Activated T-cell treated with anti-CD3 and anti-CD28 coated beads, Interleukin-2, amount 50 U/mL, for 72 hours (primary cell): ENCODE data around the gene BTNL8. TPM values are rescaled to one million over a fixed set of nuclear protein-coding genes. Genes with fewer than 3 reads are reported as not detected.

Source experiments
- ATAC-seq, 2 donors: fragments of 150-1000 bp; cut with Tn5 transposase; replicated peaks in 1 of 2; 2 replicates each; pipeline ENCODE4 v1.10.0; 2021; ENCODE audit warnings: moderate library complexity in 2 of 2, mild to moderate bottlenecking in 1 of 2
- DNase-seq, 2 donors: peaks; one replicate each; pipeline ENCODE4 v3.0.0; 2021 to 2022; ENCODE audit warnings: mixed read lengths in 1 of 2
- H3K27ac Mint-ChIP-seq: one replicate; pipeline ENCODE4 v1.8.0; 2022; ENCODE audit warnings: mild to moderate bottlenecking, moderate library complexity, mixed read lengths
- H3K27me3 Mint-ChIP-seq: one replicate; pipeline ENCODE4 v1.8.0; 2022; ENCODE audit warnings: low read depth, mixed read lengths
- H3K36me3 Mint-ChIP-seq, 2 donors: one replicate each; pipeline ENCODE4 v1.8.0; 2022; ENCODE audit warnings: mixed read lengths in 2 of 2, mild to moderate bottlenecking in 1 of 2; ENCODE audit not compliant: insufficient read depth in 2 of 2
- H3K4me1 Mint-ChIP-seq: one replicate; pipeline ENCODE4 v1.8.0; 2022; ENCODE audit warnings: low read depth, mixed read lengths
- H3K4me3 Mint-ChIP-seq, 2 donors: one replicate each; pipeline ENCODE4 v1.8.0; 2022; ENCODE audit warnings: mild to moderate bottlenecking in 2 of 2, mixed read lengths in 2 of 2, moderate library complexity in 2 of 2
- H3K9me3 Mint-ChIP-seq, 2 donors: one replicate each; pipeline ENCODE4 v1.8.0; 2022; ENCODE audit warnings: mixed read lengths in 2 of 2
- total RNA-seq, 2 donors: library from RNA; stranded (reverse); gene quantifications; one replicate each; pipeline ENCODE4 v1.2.3, GENCODE V29; 2022

BTNL8 gene
- total RNA-seq, 2 donors from 2014 or later = 0.74 to 1.2 TPM

DNA sequence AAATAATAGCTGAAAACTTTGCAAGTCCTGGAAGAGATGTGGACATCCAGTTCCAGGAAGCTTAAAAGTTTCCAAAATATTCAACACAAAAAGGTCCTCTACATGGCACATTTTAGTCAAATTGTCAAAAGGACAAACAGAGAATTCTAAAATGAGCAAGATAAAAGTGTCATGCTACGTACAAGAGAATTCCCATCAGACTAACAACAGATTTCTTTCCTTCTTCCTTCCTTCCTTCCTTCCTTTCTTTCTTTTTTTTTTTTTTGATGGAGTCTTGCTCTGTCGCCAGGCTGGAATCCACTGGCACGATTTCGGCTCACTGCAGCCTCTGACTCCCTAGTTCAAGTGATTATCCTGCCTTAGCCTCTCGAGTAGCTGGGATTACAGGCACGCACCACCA, 39.3 kb downstream of the BTNL8 start:
- no peak for ATAC-seq
- Mint-ChIP-seq H3K27ac (no peak overlapping the region), H3K9me3 (peaks cover 5 to 6% of the 10 kb centered on the region in 2 donors), H3K36me3 (peaks cover 0 to 11% of the 10 kb centered on the region in 2 donors), H3K4me3 (no peak overlapping the region), H3K27me3 (peaks cover 38% of the 10 kb centered on the region), H3K4me1 (no peaks in the 10 kb centered on the region)
- DNase-seq = no peak

DNA sequence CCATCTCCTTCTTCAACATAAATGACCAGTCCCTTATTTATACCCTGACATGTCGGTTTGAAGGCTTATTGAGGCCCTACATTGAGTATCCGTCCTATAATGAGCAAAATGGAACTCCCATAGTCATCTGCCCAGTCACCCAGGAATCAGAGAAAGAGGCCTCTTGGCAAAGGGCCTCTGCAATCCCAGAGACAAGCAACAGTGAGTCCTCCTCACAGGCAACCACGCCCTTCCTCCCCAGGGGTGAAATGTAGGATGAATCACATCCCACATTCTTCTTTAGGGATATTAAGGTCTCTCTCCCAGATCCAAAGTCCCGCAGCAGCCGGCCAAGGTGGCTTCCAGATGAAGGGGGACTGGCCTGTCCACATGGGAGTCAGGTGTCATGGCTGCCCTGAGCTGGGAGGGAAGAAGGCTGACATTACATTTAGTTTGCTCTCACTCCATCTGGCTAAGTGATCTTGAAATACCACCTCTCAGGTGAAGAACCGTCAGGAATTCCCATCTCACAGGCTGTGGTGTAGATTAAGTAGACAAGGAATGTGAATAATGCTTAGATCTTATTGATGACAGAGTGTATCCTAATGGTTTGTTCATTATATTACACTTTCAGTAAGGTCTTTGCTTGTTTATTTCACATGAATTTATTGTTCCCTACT, 51.5 kb downstream of the BTNL8 start:
- Mint-ChIP-seq H3K4me1 (no peaks in the 10 kb centered on the region), H3K9me3 (no peaks in the 10 kb centered on the region), H3K4me3 (no peak overlapping the region), H3K27me3 (no peaks in the 10 kb centered on the region), H3K27ac (no peak overlapping the region), H3K36me3 (no peaks in the 10 kb centered on the region)
- no peak for DNase-seq
- ATAC-seq = no peak

GRCh38 chr5:180959661-180960060, 60.7 kb downstream of the BTNL8 start:
- peaks cover 22% of the 10 kb centered on the region for H3K4me1 Mint-ChIP-seq
- no peak for DNase-seq
- H3K27me3 Mint-ChIP-seq = peaks cover 10% of the 10 kb centered on the region
- ATAC-seq = no peak
- no peak overlapping the region for H3K27ac Mint-ChIP-seq
- H3K9me3 Mint-ChIP-seq = peaks cover 0 to 2% of the 10 kb centered on the region in 2 donors
- no peak overlapping the region for H3K4me3 Mint-ChIP-seq
- no peaks in the 10 kb centered on the region for H3K36me3 Mint-ChIP-seq

GRCh38 chr5:180960209-180960608, 61.2 kb downstream of the BTNL8 start:
- Mint-ChIP-seq H3K27me3 (peaks cover 10% of the 10 kb centered on the region), H3K4me1 (peaks cover 22% of the 10 kb centered on the region), H3K36me3 (no peaks in the 10 kb centered on the region), H3K4me3 (no peak overlapping the region), H3K9me3 (peaks cover 0 to 2% of the 10 kb centered on the region in 2 donors), H3K27ac (no peak overlapping the region)
- ATAC-seq (peak in 1 of 2 donors; percentile 46), DNase-seq (no peak)

DNA sequence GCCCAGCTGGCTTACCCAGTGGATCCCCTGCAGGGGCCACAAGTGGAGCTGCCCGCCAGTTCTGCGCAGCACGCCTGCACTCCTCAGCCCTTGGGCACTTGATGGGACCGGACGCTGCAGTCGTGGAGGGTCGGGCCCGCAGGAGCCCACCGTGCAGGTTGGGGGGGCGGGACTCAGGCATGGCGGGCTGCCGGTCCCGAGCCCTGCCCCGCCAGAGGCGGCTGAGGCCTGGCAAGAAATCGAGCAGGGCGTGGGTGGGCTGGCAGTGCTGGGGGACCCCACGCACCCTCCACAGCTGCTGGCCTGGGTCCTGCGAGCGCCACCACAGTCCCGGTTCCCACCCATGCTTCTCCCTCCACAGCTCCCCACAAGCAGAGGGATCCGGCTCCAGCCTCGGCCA, 70.4 kb downstream of the BTNL8 start:
- ATAC-seq (no peak), DNase-seq (no peak)
- H3K27me3 Mint-ChIP-seq = no peaks in the 10 kb centered on the region
- no peaks in the 10 kb centered on the region for H3K9me3 Mint-ChIP-seq
- H3K4me3 Mint-ChIP-seq = no peak overlapping the region
- no peak overlapping the region for H3K27ac Mint-ChIP-seq
- no peaks in the 10 kb centered on the region for H3K4me1 Mint-ChIP-seq
- H3K36me3 Mint-ChIP-seq = peaks cover 0 to 1% of the 10 kb centered on the region in 2 donors

- Mint-ChIP-seq H3K27me3 (no peaks in the 10 kb centered on the region), H3K27ac (no peak overlapping the region), H3K9me3 (no peaks in the 10 kb centered on the region), H3K36me3 (peaks cover 0 to 1% of the 10 kb centered on the region in 2 donors), H3K4me1 (peaks cover 4% of the 10 kb centered on the region), H3K4me3 (no peak overlapping the region)
- DNase-seq = no peak
- no peak for ATAC-seq
Measured at GRCh38 chr5:180970336-180970735, 71.4 kb downstream of the BTNL8 start.

GRCh38 chr5:180970875-180971274, 71.9 kb downstream of the BTNL8 start:
- peaks cover 0 to 1% of the 10 kb centered on the region in 2 donors for H3K36me3 Mint-ChIP-seq

GRCh38 chr5:180974612-180975315, 75.8 kb downstream of the BTNL8 start:
- H3K4me1 Mint-ChIP-seq = peaks cover 9% of the 10 kb centered on the region
- H3K4me3 Mint-ChIP-seq = no peak overlapping the region
- peaks cover 0 to 1% of the 10 kb centered on the region in 2 donors for H3K36me3 Mint-ChIP-seq
- no peaks in the 10 kb centered on the region for H3K27me3 Mint-ChIP-seq
- no peak for DNase-seq
- no peaks in the 10 kb centered on the region for H3K9me3 Mint-ChIP-seq
- no peak overlapping the region for H3K27ac Mint-ChIP-seq
- ATAC-seq = no peak

More at GRCh38 chr5:180970875-180971274, 71.9 kb downstream of the BTNL8 start:
- Mint-ChIP-seq H3K27me3 (no peaks in the 10 kb centered on the region), H3K4me1 (peaks cover 9% of the 10 kb centered on the region), H3K4me3 (no peak overlapping the region), H3K27ac (no peak overlapping the region), H3K9me3 (no peaks in the 10 kb centered on the region)
- ATAC-seq = no peak
- no peak for DNase-seq

DNA sequence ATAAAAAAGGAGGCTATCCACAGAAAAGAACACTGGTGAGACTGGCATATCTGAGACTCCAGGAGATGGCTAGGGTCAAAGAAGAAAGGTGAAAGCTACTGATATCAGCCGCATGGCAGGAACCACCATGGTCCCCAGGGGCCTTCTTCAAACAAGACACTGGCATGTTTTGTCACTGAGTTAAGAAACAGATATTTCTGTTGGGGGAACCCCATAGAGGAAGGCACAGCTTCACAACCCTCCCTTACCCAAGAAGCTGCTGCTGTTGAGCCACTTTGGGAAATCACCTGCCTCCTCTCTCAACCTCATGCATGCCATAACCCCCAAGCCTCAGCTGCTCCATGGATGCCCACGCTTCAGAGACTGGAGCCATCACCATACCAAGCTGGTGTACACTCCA, 76.4 kb downstream of the BTNL8 start:
- Mint-ChIP-seq H3K4me1 (peaks cover 9% of the 10 kb centered on the region), H3K27me3 (no peaks in the 10 kb centered on the region), H3K27ac (no peak overlapping the region), H3K4me3 (no peak overlapping the region), H3K36me3 (peaks cover 0 to 1% of the 10 kb centered on the region in 2 donors), H3K9me3 (no peaks in the 10 kb centered on the region)
- ATAC-seq (peak; percentile 49 to 63), DNase-seq (peak in 1 of 2 donors; percentile 3)

GRCh38 chr5:180976518-180976917, 77.6 kb downstream of the BTNL8 start:
- H3K9me3 Mint-ChIP-seq = no peaks in the 10 kb centered on the region
- peak overlapping the region; percentile 27 to 52 for H3K4me3 Mint-ChIP-seq
- no peaks in the 10 kb centered on the region for H3K27me3 Mint-ChIP-seq
- DNase-seq (no peak), ATAC-seq (no peak)
- no peaks in the 10 kb centered on the region for H3K36me3 Mint-ChIP-seq
- H3K27ac Mint-ChIP-seq = peak overlapping the region; percentile 54
- H3K4me1 Mint-ChIP-seq = peaks cover 9% of the 10 kb centered on the region

DNA sequence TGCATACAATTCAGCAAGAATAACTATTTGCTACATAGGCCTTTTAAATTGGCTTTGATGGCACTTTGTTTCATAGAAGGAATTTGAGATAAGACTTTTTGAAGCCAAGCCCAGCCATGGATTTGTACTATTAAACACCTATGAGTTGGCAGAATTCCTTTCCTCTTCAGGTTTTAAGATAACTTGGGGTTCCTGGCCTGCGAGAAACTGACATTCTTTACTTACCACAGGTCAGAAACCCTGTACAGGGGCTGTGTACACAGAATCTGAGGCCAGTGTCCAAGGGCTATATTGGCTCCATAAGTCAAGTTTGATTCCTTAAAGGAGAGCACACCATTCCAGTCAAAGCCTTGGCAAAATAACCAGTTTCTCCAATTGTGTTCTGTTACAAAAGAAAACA, 78.9 kb downstream of the BTNL8 start:
- ATAC-seq (no peak), DNase-seq (no peak)
- Mint-ChIP-seq H3K27ac (no peak overlapping the region), H3K36me3 (no peaks in the 10 kb centered on the region), H3K4me3 (no peak overlapping the region), H3K27me3 (no peaks in the 10 kb centered on the region), H3K9me3 (no peaks in the 10 kb centered on the region), H3K4me1 (peaks cover 9% of the 10 kb centered on the region)

DNA sequence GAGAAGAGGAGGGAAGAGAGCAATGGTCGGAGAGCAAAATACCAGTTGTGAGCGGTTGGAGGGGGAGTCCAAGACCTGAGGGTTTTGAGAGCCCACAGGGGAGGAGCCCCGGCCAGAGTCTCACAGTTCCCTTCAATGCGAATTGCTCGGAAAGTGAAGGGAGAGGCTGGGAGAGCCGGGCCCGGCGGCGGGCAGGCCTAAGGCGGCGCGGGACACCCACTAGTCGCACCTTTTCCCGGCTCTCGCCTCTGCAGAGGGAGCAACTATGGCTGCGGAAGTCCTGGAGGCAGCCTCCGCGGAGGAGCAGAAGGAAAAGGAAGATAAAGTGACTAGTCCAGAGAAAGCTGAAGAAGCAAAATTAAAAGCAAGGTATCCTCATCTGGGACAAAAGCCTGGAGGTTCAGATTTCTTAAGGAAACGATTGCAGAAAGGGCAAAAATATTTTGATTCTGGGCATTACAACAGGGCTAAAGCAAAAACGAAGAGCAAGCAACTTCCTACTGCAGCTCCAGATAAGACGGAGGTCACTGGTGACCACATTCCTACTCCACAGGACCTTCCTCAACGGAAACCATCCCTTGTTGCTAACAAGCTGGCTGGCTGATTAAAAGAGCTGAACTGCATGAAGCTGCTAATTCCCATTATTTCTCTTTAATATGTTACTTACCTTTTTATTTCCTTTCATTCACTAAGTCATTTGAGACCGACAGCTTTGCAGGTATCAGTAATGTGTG, 83.2 kb downstream of the BTNL8 start:
- no peaks in the 10 kb centered on the region for H3K27me3 Mint-ChIP-seq
- H3K36me3 Mint-ChIP-seq = no peaks in the 10 kb centered on the region
- no peak overlapping the region for H3K4me3 Mint-ChIP-seq
- ATAC-seq = no peak
- no peaks in the 10 kb centered on the region for H3K4me1 Mint-ChIP-seq
- DNase-seq = no peak
- H3K9me3 Mint-ChIP-seq = peaks cover 0 to 2% of the 10 kb centered on the region in 2 donors
- no peak overlapping the region for H3K27ac Mint-ChIP-seq

- Mint-ChIP-seq H3K4me1 (no peaks in the 10 kb centered on the region), H3K9me3 (peaks cover 0 to 2% of the 10 kb centered on the region in 2 donors), H3K27me3 (no peaks in the 10 kb centered on the region), H3K27ac (no peak overlapping the region), H3K4me3 (no peak overlapping the region), H3K36me3 (no peaks in the 10 kb centered on the region)
- DNase-seq (no peak), ATAC-seq (no peak)
Measured at GRCh38 chr5:180988016-180988415, 89.1 kb downstream of the BTNL8 start.
